Sigmoid colon (tissue), 4 donors: ENCODE data around the gene ISOC2.

Experiments used
- CTCF ChIP-seq, 4 experiments: fragments of 450-650 bp in 3 of 4; fragments of 200-600 bp in 1 of 4; IDR thresholded peaks; one replicate each; pipeline ENCODE4 v1.5.1; 2016 to 2019; ENCODE audit warnings: antibody characterized with exemption in 4 of 4, mild to moderate bottlenecking in 3 of 4, moderate library complexity in 2 of 4
- EP300 ChIP-seq, 4 donors: sonication (generic); formaldehyde crosslinking; IDR thresholded peaks; one replicate each; pipeline ENCODE4 v1.6.1; 2017; ENCODE audit warnings: antibody characterized with exemption in 4 of 4
- POLR2A ChIP-seq, 2 donors: fragments of 450-650 bp; IDR thresholded peaks; one replicate each; pipeline ENCODE4 v1.6.1; 2016; ENCODE audit warnings: antibody characterized with exemption in 2 of 2, mild to moderate bottlenecking in 2 of 2, moderate library complexity in 2 of 2
- POLR2AphosphoS5 ChIP-seq, 4 donors: sonication (generic); formaldehyde crosslinking; IDR thresholded peaks; one replicate each; pipeline ENCODE4 v1.6.1; 2017; ENCODE audit warnings: antibody characterized with exemption in 4 of 4

- no peak for TF ChIP-seq CTCF (IDR thresholded peaks at IDR 0.05)
- TF ChIP-seq POLR2AphosphoS5 (IDR thresholded peaks at IDR 0.05), result no peak
- no peak for TF ChIP-seq POLR2A (IDR thresholded peaks at IDR 0.05)
- TF ChIP-seq EP300 (IDR thresholded peaks at IDR 0.05), result no peak
Observed at GRCh38 chr19:55432241-55432959, 29.0 kb downstream of the ISOC2 start.
